Muscle layer of colon (tissue), 2 donors: ENCODE data around the gene OR3A1.
"Not testable (repeated sequence)": the region's sequence is repeated elsewhere in the genome, so short reads cannot be mapped to it uniquely, and the experiment has no call there.

Experiments used
- H3K27ac ChIP-seq: one replicate; pipeline ENCODE4 v1.7.0; 2013; ENCODE audit warnings: low read depth, mild to moderate bottlenecking, low read length, moderate library complexity
- H3K27me3 ChIP-seq, 2 donors: one replicate each; pipeline ENCODE4 v1.7.0; 2013; ENCODE audit warnings: low read length in 2 of 2, mild to moderate bottlenecking in 2 of 2; ENCODE audit not compliant: insufficient read depth in 2 of 2, control insufficient read depth in 1 of 2
- H3K36me3 ChIP-seq: one replicate; pipeline ENCODE4 v1.7.0; 2013; ENCODE audit warnings: mild to moderate bottlenecking, low read length; ENCODE audit not compliant: insufficient read depth
- H3K4me1 ChIP-seq: one replicate; pipeline ENCODE4 v1.7.0; 2013; ENCODE audit warnings: mild to moderate bottlenecking, low read length; ENCODE audit not compliant: insufficient read depth
- H3K4me3 ChIP-seq, 2 donors: one replicate each; pipeline ENCODE4 v1.7.0; 2013; ENCODE audit warnings: low read length in 2 of 2, low read depth in 1 of 2, mild to moderate bottlenecking in 1 of 2, moderate library complexity in 1 of 2
- H3K9ac ChIP-seq: one replicate; pipeline ENCODE4 v1.7.0; 2013; ENCODE audit warnings: low read length
- H3K9me3 ChIP-seq: one replicate; pipeline ENCODE4 v1.7.0; 2013; ENCODE audit warnings: mild to moderate bottlenecking, low read length
- donor health status: abdominal sarcoma.
- donor health status: Adenocarcinoma of cecum.

OR3A1 gene, protein sequence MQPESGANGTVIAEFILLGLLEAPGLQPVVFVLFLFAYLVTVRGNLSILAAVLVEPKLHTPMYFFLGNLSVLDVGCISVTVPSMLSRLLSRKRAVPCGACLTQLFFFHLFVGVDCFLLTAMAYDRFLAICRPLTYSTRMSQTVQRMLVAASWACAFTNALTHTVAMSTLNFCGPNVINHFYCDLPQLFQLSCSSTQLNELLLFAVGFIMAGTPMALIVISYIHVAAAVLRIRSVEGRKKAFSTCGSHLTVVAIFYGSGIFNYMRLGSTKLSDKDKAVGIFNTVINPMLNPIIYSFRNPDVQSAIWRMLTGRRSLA

DNA sequence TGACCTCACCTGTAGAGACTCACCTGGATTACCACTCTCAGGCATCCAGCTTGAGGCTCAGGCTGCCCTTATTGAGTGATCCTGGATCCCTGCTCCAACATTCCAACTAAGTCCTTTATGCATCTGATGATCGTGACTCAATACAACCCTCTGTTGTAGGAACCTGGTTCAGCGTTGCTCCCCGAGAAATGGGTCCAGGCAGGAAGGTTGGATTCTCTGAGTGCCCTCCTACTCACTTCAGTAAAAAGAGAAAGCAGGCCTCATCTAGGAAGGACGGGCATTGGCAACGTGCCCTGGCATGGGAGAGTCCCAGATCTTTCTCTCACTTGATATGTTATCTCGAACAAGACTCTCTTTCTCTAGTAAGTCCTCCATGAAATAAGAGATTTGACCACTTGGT is at the start of gene OR3A1:
Gene OR3A1, minus strand, starts transcription at position 101 of the 400 bp plus-strand sequence. CDS start 5,778 bp downstream, outside the sequence.
- Histone ChIP-seq H3K27ac (no peak within 1 kb of the TSS), H3K4me3 (no peak within 1 kb of the TSS), H3K4me1 (no peaks in the 10 kb centered on the region), H3K27me3 (no peaks in the 10 kb centered on the region), H3K9ac (no peak within 1 kb of the TSS), H3K9me3 (no peaks in the 10 kb centered on the region), H3K36me3 (no peaks in the 10 kb centered on the region)

DNA sequence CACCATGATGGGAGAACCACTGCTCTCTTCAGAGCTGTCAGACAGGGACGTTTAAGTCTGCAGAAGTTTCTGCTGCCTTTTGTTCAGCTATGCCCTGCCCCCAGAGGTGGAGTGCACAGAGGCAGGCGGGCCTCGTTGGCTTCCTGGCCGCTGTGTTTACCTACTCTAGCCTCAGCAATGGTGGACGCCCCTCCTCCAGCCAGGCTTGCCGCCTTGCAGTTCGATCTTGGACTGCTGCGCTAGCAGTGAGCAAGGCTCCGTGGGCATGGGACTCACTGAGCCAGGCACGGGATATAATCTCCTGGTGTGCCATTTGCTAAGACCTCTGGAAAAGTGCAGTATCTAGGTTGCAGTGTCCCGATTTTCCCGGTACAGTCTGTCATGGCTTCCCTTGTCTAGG is 44.6 kb upstream of the OR3A1 start:
- not testable (repeated sequence) for H3K4me1 ChIP-seq, H3K4me3 ChIP-seq, H3K9me3 ChIP-seq, H3K36me3 ChIP-seq, H3K9ac ChIP-seq, H3K27ac ChIP-seq, H3K27me3 ChIP-seq

DNA sequence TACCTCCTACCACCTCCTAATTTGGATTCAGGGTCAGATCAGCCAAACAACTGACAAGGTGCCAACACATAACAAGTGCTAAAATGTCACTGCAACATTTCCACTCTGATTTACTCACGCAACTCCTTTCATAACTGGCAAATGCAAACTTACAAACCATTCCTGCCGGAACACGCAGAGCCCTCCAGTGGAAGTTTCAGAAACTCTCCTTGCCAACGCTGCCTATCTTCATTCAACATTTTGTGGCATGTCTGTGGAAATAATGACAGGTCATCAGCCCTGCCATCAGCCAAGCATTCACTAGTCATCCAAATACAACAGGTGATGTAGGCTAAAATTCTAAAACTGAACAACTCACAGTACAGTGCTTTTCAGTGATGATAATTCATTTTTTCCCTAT is 37.7 kb upstream of the OR3A1 start:
- no peaks in the 10 kb centered on the region for H3K27me3 ChIP-seq
- H3K4me3 ChIP-seq = no peak overlapping the region
- H3K36me3 ChIP-seq = no peaks in the 10 kb centered on the region
- no peak overlapping the region for H3K27ac ChIP-seq
- no peaks in the 10 kb centered on the region for H3K4me1 ChIP-seq
- H3K9me3 ChIP-seq = no peaks in the 10 kb centered on the region
- H3K9ac ChIP-seq = no peak overlapping the region

DNA sequence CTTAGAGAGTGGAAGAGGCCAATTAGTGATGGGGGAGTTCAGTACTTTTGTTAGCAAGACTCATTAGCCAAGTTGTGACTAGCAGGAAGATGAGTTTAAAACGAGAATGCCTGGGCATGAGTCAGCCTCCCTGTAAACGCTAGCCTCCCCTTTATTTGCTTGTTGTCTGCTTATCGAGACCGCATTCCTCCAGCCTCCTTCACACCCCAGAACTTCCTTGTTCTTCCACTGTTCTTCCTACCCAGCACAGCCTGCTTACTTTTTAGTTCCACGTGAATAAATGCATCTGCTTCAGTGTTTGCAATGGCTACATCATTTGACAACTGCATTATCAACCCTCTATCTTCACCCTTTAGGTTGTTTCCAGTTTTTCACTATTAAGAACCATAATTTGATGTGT is 20.2 kb upstream of the OR3A1 start:
- no peaks in the 10 kb centered on the region for H3K4me1 ChIP-seq
- no peaks in the 10 kb centered on the region for H3K9me3 ChIP-seq
- H3K27me3 ChIP-seq = no peaks in the 10 kb centered on the region
- H3K9ac ChIP-seq = no peak overlapping the region
- H3K27ac ChIP-seq = no peak overlapping the region
- no peak overlapping the region for H3K4me3 ChIP-seq
- H3K36me3 ChIP-seq = no peaks in the 10 kb centered on the region

DNA sequence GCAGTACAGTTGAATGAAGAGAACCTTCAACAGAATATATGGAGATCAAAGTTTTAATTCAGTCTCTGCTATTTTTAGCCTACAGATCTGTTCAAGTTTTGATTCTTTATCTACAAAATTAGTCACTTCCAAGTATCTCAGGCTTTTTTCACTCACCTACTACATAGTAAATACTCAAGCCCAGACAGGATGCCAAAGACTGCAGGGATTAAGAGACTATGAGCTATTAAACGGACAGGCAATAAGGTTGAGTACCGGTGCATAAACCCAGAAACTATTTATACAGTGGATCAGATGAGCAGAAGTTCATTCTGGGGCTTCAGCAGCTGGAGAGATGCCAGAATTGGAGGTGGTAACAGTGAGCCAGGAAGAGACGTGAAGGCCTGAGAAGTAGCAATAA is 18.7 kb upstream of the OR3A1 start:
- Histone ChIP-seq H3K27me3 (no peaks in the 10 kb centered on the region), H3K36me3 (no peaks in the 10 kb centered on the region), H3K9me3 (no peaks in the 10 kb centered on the region), H3K4me3 (no peak overlapping the region), H3K4me1 (no peaks in the 10 kb centered on the region), H3K27ac (no peak overlapping the region), H3K9ac (no peak overlapping the region)

DNA sequence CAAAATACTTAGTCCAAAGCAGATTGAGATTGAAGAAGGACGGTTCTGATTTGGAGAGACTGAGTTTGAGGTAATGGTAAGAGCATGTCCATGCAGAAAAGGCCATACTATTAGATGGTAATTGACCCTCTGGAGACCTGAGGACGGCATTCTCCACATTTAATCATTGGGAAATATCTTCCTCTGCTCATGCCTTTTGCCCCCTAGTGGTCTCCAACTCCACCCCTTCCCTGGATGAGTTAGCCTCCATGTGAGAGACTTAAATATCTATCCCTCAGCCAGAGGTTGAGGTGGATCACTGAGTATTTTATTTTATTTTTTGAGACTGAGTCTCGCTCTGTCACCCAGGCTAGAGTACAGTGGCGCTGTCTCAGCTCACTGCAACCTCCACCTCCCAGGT is 10.4 kb upstream of the OR3A1 start:
- no peaks in the 10 kb centered on the region for H3K4me1 ChIP-seq
- H3K27me3 ChIP-seq = no peaks in the 10 kb centered on the region
- H3K9ac ChIP-seq = no peak overlapping the region
- no peak overlapping the region for H3K27ac ChIP-seq
- no peak overlapping the region for H3K4me3 ChIP-seq
- no peaks in the 10 kb centered on the region for H3K9me3 ChIP-seq
- no peaks in the 10 kb centered on the region for H3K36me3 ChIP-seq

DNA sequence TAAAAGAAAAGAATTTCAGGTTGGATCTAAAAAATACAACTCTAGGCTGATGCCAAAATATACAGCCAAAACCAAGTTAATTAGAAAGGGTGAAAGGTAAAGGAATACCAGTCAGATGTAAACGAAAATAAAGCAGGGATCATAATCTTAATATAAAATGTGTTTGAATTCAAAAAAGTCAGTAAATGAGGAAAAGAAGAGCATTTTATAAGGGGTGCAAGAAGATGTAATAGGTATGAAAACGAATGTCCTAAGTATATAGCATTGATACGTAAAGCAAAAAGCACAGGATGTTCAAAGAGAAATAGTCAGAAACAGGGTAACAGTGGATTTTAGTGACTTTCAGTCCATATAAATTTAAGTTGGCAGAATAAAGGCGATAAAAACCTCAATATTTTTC is 2.5 kb downstream of the OR3A1 start:
- no peaks in the 10 kb centered on the region for H3K4me1 ChIP-seq
- H3K9ac ChIP-seq = no peak overlapping the region
- no peak overlapping the region for H3K4me3 ChIP-seq
- H3K36me3 ChIP-seq = no peaks in the 10 kb centered on the region
- H3K9me3 ChIP-seq = no peaks in the 10 kb centered on the region
- no peak overlapping the region for H3K27ac ChIP-seq
- no peaks in the 10 kb centered on the region for H3K27me3 ChIP-seq

DNA sequence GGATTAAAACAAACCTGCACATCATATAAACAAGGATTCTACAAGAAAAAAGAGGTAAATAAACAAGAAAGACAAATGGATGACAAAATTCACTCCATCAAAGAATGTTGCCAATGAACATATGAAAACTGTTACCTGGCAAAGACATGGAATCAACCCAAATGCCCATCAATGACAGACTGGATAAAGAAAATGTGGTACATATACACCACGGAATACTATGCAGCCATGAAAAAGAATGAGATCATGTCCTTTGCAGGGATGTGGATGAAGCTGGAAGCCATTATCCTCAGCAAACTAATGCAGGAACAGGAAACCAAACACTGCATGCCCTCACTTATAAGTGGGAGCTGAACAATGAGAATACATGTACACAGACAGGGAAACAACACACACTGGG is 4.6 kb downstream of the OR3A1 start:
- H3K27ac ChIP-seq, H3K9me3 ChIP-seq, H3K9ac ChIP-seq, H3K4me1 ChIP-seq, H3K4me3 ChIP-seq, H3K36me3 ChIP-seq, H3K27me3 ChIP-seq: not testable (repeated sequence)

DNA sequence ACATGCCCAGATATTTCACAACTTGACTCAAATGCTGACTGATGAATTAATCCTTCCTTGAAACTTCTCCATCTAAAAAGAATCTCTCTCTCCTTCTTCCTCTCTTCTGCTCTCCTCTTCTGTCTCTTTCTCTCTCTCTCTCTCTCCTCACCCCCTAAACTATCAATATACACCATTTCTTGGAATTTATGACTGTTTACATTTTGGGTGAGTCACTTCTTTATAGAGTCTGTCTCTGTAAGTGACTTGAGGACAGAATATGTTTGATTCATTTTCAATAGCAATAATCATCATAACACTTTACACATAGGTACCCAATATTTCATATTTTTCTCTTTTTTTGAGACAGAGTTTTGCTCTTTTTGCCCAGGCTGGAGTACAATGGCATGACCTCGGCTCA is 15.3 kb downstream of the OR3A1 start:
- no peaks in the 10 kb centered on the region for H3K9me3 ChIP-seq
- no peaks in the 10 kb centered on the region for H3K27me3 ChIP-seq
- no peak overlapping the region for H3K4me3 ChIP-seq
- no peaks in the 10 kb centered on the region for H3K36me3 ChIP-seq
- H3K9ac ChIP-seq = no peak overlapping the region
- no peak overlapping the region for H3K27ac ChIP-seq
- no peaks in the 10 kb centered on the region for H3K4me1 ChIP-seq

DNA sequence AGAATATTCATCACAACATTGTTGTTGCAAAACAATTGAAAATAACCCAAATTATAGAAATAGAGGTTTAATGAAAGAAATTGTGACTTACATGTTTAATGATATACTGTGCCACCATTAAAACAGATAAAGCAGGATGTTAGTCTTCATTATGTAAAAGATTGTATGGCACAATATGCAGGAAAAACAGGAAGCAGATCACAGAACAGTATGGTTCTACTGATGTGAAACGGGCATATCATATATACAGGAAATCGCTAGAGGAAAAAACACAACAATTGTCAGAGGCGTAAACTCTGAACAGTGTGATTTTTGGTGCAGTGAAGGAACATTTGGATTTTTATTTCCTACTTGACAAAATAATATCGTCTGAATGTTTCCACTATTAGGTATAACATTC is 22.0 kb downstream of the OR3A1 start:
- Histone ChIP-seq H3K27ac (no peak overlapping the region), H3K36me3 (no peaks in the 10 kb centered on the region), H3K9me3 (no peaks in the 10 kb centered on the region), H3K9ac (no peak overlapping the region), H3K27me3 (no peaks in the 10 kb centered on the region), H3K4me1 (no peaks in the 10 kb centered on the region), H3K4me3 (no peak overlapping the region)

DNA sequence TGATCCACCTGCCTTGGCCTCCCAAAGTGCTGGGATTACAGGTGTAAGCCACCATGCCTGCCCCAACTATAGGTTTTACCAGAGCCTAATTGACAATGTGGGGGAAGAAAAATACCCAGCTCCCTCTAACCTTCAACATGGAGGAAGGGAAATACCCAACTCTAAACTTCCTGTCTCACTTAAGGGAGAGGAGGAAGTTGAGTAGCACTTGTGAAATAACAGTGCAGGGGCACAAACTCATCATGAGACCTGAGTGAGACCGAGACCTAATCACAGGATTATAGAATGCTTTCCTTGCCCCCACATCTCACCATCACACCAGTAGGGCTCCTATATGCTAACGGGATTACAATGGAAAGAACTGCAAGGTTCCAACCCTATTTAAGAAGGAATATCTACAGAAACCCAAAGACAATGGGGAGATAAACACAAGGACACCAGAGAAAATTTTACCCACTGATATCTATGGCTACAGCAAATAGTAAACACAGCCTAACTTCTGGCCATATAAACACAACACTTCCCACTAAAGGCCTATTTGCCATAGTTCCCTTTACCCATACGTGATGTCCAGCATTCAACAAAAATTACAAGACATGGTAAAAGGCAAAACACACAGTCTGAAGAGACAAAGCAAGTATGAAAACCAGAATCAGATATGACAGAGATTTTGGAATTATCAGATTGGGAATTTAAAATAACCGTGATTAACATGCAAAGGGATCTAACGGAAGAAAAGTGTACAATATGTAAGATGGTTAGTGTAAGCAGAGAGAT is 26.9 kb downstream of the OR3A1 start:
- Histone ChIP-seq H3K27me3 (no peaks in the 10 kb centered on the region), H3K9me3 (no peaks in the 10 kb centered on the region), H3K27ac (no peak overlapping the region), H3K36me3 (no peaks in the 10 kb centered on the region), H3K9ac (no peak overlapping the region), H3K4me3 (no peak overlapping the region), H3K4me1 (no peaks in the 10 kb centered on the region)

DNA sequence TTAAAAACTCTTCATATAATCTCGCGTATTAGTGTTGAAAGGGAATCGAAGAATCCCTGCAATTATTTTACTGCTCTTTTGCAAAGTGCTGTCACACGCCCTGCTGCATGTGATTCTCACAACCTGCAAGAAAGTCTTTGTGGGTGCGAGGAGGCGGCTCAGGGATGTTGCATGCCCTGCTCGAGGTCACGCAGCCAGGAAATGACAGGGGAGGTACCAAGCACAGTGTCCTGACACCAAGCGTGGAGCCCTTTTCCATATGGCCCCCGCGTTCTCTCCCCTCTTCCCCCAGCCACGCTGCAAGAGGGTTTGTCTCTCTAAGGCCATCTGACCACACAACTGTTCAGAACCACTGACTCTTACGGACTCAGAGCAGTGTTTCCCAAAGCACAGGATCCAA is 37.6 kb downstream of the OR3A1 start:
- no peaks in the 10 kb centered on the region for H3K4me1 ChIP-seq
- no peaks in the 10 kb centered on the region for H3K27me3 ChIP-seq
- H3K4me3 ChIP-seq = no peak overlapping the region
- no peak overlapping the region for H3K27ac ChIP-seq
- H3K36me3 ChIP-seq = no peaks in the 10 kb centered on the region
- no peak overlapping the region for H3K9ac ChIP-seq
- H3K9me3 ChIP-seq = no peaks in the 10 kb centered on the region
